ENCODE results near the gene RHOU. TPM values are rescaled to one million over a fixed set of nuclear protein-coding genes. Genes with fewer than 3 reads are reported as not detected.

RHOU gene
- total and polyA plus RNA-seq, 8 donors, result 1.2 to 75.5 (median 28.7) TPM

DNA sequence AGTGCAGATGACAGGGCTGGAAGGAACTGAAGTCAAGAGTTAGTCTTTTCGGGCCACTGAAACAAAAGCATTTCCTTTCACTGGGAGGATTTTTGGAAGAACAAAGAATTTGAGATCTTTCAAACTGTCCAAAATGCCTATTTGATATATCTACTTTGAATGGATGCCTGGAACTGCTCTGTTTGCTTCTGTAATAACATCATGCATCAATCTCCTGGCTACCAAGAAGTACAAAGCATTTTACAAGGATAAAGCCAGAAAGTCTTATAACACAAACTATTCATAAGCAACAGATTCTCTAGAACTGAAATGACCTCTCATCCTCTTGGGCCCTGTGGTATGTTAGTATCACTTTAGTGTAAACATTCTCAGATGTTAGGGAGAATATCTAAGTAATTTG lies 18.2 kb upstream of the RHOU start:
- intact Hi-C loops (cut with DNase I; ENCODE audit: low total_unique reads), result no loop called here
- Histone ChIP-seq H3K27me3 (no peaks in the 10 kb centered on the region), H3K4me1 (peaks cover 0 to 15% (median 7%) of the 10 kb centered on the region in 4 donors), H3K36me3 (no peaks in the 10 kb centered on the region), H3K9me3 (no peaks in the 10 kb centered on the region), H3K27ac (no peak overlapping the region), H3K4me3 (no peak overlapping the region)
- TF ChIP-seq POLR2AphosphoS5 (IDR thresholded peaks at IDR 0.05), result no peak
- TF ChIP-seq EP300 (IDR thresholded peaks at IDR 0.05), result no peak
- TF ChIP-seq, protein P1, sequence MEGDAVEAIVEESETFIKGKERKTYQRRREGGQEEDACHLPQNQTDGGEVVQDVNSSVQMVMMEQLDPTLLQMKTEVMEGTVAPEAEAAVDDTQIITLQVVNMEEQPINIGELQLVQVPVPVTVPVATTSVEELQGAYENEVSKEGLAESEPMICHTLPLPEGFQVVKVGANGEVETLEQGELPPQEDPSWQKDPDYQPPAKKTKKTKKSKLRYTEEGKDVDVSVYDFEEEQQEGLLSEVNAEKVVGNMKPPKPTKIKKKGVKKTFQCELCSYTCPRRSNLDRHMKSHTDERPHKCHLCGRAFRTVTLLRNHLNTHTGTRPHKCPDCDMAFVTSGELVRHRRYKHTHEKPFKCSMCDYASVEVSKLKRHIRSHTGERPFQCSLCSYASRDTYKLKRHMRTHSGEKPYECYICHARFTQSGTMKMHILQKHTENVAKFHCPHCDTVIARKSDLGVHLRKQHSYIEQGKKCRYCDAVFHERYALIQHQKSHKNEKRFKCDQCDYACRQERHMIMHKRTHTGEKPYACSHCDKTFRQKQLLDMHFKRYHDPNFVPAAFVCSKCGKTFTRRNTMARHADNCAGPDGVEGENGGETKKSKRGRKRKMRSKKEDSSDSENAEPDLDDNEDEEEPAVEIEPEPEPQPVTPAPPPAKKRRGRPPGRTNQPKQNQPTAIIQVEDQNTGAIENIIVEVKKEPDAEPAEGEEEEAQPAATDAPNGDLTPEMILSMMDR (IDR thresholded peaks at IDR 0.05), result no peak
- TF ChIP-seq POLR2A (IDR thresholded peaks at IDR 0.05), result no peak
- peak in 1 of 2 donors; percentile 44 for DNase-seq
- WGBS, 5 donors, result 62 to 86% (median 71%) methylated on average over 1 of the region's 1 CpG

DNA sequence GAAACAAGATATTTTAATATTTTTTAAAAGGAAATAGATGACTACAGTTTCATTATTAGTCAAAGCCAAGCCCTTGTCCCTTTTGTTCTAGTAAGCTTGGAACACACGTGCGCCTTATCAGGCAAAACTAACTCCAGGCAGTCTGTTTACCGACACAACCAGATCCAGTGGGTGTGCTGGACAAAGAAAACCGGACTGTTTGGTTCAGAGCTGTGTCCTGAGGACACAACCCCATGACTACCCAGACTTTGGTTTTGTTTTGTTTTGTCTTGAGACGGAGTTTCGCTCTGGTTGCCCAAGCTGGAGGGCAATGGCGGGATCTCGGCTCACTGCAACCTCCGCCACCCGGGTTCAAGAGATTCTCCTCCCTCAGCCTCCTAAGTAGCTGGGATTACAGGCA lies 13.9 kb upstream of the RHOU start:
- 29 to 62% (median 46%) methylated on average over 10 of the region's 10 CpGs for WGBS, 5 donors
- peak; percentile 81 to 95 for DNase-seq
- peaks cover 0 to 20% (median 10%) of the 10 kb centered on the region in 4 donors for H3K4me1 ChIP-seq
- TF ChIP-seq POLR2A (IDR thresholded peaks at IDR 0.05) (no peak), POLR2AphosphoS5 (IDR thresholded peaks at IDR 0.05) (peak; percentile 5 to 94 (median 72))
- TF ChIP-seq, protein P1 (IDR thresholded peaks at IDR 0.05), result no peak
- intact Hi-C loops (cut with DNase I; ENCODE audit: low total_unique reads), result no loop called here
- peak overlapping the region; percentile 79 to 95 (median 86) for H3K27ac ChIP-seq
- peak overlapping the region in 1 of 4 donors; percentile 11 for H3K4me3 ChIP-seq
- H3K27me3 ChIP-seq, result no peaks in the 10 kb centered on the region
- no peaks in the 10 kb centered on the region for H3K36me3 ChIP-seq
- H3K9me3 ChIP-seq, result no peaks in the 10 kb centered on the region

DNA sequence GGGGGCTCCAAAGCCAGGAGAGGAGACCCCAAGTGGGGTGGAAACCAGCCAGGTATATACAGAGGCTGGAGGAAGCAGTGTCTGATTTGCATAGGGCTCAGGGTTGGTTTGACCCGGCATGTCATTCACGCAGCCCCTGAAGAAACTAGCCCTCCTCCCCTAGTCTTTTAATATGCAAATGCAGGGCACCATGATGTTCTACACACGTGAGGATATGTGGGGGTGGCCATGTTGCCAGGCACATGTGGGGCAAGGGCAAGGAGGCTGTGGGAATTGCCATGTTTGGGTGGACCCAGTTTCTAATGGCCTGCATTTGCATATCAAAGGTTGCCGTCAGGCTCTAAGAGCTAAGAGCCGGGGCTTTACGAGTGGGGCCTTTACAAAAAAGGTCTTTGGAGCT lies 12.0 kb upstream of the RHOU start:
- Histone ChIP-seq H3K36me3 (no peaks in the 10 kb centered on the region), H3K4me1 (peaks cover 0 to 20% (median 15%) of the 10 kb centered on the region in 4 donors), H3K9me3 (no peaks in the 10 kb centered on the region), H3K27me3 (no peaks in the 10 kb centered on the region), H3K27ac (no peak overlapping the region), H3K4me3 (no peak overlapping the region)
- TF ChIP-seq POLR2A (IDR thresholded peaks at IDR 0.05) (no peak), POLR2AphosphoS5 (IDR thresholded peaks at IDR 0.05) (no peak), EP300 (IDR thresholded peaks at IDR 0.05) (no peak)
- TF ChIP-seq, protein P1 (IDR thresholded peaks at IDR 0.05), result no peak
- intact Hi-C loops (cut with DNase I; ENCODE audit: low total_unique reads), result no loop called here
- WGBS, 5 donors, result 89 to 98% (median 93%) methylated on average over 6 of the region's 6 CpGs
- no peak for DNase-seq

DNA sequence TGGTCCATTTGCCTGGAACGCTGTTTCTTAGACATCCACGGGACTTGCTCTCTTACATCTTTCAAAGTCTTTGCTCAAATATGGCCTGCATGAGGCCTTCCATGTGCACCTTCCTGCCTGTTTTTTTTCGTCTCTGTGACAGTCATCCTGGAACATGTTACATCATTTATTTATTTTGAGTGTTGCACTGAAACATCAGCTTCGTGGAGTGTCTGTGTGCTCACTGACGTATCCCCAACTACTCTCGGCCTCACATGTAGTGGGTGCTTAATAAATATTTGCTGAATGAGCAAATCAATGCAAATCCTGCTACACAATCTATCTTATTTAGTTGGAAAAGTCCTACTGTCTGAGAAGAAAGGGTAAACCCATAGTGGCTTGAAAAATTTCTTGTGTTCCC lies 11.4 kb upstream of the RHOU start:
- intact Hi-C loops (cut with DNase I; ENCODE audit: low total_unique reads), result no loop called here
- WGBS, 5 donors, result 75 to 88% (median 81%) methylated on average over 6 of the region's 6 CpGs
- TF ChIP-seq, protein P1 (IDR thresholded peaks at IDR 0.05), result no peak
- TF ChIP-seq POLR2AphosphoS5 (IDR thresholded peaks at IDR 0.05) (no peak), POLR2A (IDR thresholded peaks at IDR 0.05) (no peak), EP300 (IDR thresholded peaks at IDR 0.05) (no peak)
- no peak overlapping the region for H3K27ac ChIP-seq
- no peak overlapping the region for H3K4me3 ChIP-seq
- H3K4me1 ChIP-seq, result peaks cover 0 to 24% (median 19%) of the 10 kb centered on the region in 4 donors
- H3K9me3 ChIP-seq, result no peaks in the 10 kb centered on the region
- no peak for DNase-seq
- no peaks in the 10 kb centered on the region for H3K36me3 ChIP-seq
- H3K27me3 ChIP-seq, result no peaks in the 10 kb centered on the region
